Parathyroid adenoma (tissue), 2 donors: Measurements from ENCODE around the gene SPA17.

ENCODE experiments used
- H2AFZ ChIP-seq: fragments of 300-600 bp; sonication (generic); one replicate; pipeline ENCODE4 v1.7.0; 2017; ENCODE audit warnings: antibody characterized with exemption, mild to moderate bottlenecking
- H3K27ac ChIP-seq: fragments of 300-600 bp; sonication (generic); one replicate; pipeline ENCODE4 v1.7.0; 2017
- H3K27me3 ChIP-seq: fragments of 300-600 bp; sonication (generic); one replicate; pipeline ENCODE4 v1.7.0; 2017; ENCODE audit warnings: low read length; ENCODE audit not compliant: control insufficient read depth, insufficient read depth
- H3K36me3 ChIP-seq: fragments of 300-600 bp; sonication (generic); one replicate; pipeline ENCODE4 v1.7.0; 2017; ENCODE audit warnings: low read length; ENCODE audit not compliant: control insufficient read depth, insufficient read depth
- H3K4me1 ChIP-seq: fragments of 300-600 bp; sonication (generic); one replicate; pipeline ENCODE4 v1.7.0; 2017; ENCODE audit warnings: control low read depth
- H3K4me2 ChIP-seq: fragments of 300-600 bp; sonication (generic); one replicate; pipeline ENCODE4 v1.7.0; 2017; ENCODE audit warnings: low read length
- H3K4me3 ChIP-seq: fragments of 300-600 bp; sonication (generic); one replicate; pipeline ENCODE4 v1.7.0; 2017; ENCODE audit warnings: low read depth, low read length
- H3K79me2 ChIP-seq: fragments of 300-600 bp; sonication (generic); one replicate; pipeline ENCODE4 v1.7.0; 2017; ENCODE audit warnings: control low read depth
- H3K9ac ChIP-seq: fragments of 300-600 bp; sonication (generic); one replicate; pipeline ENCODE4 v1.7.0; 2017; ENCODE audit warnings: mild to moderate bottlenecking
- H3K9me3 ChIP-seq: fragments of 300-600 bp; sonication (generic); one replicate; pipeline ENCODE4 v1.7.0; 2017; ENCODE audit warnings: low read length; ENCODE audit not compliant: control insufficient read depth
- TF ChIP-seq, protein P1 (sequence below): fragments of 300-600 bp; sonication (generic); IDR thresholded peaks from one replicate; pipeline ENCODE4 v1.7.0; 2017; ENCODE audit warnings: antibody characterized with exemption, mild to moderate bottlenecking
- donor health status: primary hyperparathyroidism.

The SPA17 gene

DNA sequence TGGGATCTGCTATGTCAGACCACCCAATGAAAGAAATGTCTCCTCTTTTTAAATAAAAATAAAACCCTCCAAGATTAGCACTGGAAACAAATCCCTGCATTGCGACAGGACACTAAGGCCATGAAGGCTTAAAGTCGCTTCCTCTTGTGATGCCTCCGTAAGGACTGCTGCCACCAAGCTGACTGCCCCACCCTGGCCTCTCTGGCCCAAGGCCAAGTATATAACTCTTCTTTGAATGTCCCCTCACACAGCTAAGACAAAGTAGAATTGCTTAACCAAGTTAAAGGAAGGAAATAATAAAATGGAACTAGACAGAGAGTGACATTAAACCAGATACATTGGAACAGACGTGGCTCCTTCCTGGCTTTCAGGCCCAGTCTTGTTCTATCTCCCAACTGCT lies 58.5 kb downstream of the SPA17 start:
- Histone ChIP-seq H3K79me2 (no peaks in the 10 kb centered on the region), H2AFZ (no peak overlapping the region), H3K4me1 (no peaks in the 10 kb centered on the region), H3K36me3 (no peaks in the 10 kb centered on the region), H3K9me3 (no peaks in the 10 kb centered on the region), H3K9ac (no peak overlapping the region), H3K27me3 (no peaks in the 10 kb centered on the region), H3K4me2 (no peak overlapping the region), H3K4me3 (no peak overlapping the region), H3K27ac (no peak overlapping the region)
- TF ChIP-seq, protein P1, sequence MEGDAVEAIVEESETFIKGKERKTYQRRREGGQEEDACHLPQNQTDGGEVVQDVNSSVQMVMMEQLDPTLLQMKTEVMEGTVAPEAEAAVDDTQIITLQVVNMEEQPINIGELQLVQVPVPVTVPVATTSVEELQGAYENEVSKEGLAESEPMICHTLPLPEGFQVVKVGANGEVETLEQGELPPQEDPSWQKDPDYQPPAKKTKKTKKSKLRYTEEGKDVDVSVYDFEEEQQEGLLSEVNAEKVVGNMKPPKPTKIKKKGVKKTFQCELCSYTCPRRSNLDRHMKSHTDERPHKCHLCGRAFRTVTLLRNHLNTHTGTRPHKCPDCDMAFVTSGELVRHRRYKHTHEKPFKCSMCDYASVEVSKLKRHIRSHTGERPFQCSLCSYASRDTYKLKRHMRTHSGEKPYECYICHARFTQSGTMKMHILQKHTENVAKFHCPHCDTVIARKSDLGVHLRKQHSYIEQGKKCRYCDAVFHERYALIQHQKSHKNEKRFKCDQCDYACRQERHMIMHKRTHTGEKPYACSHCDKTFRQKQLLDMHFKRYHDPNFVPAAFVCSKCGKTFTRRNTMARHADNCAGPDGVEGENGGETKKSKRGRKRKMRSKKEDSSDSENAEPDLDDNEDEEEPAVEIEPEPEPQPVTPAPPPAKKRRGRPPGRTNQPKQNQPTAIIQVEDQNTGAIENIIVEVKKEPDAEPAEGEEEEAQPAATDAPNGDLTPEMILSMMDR, result no peak

GRCh38 chr11:124736736-124737135 lies 63.0 kb downstream of the SPA17 start:
- H3K27ac ChIP-seq, result no peak overlapping the region
- no peak overlapping the region for H3K9ac ChIP-seq
- H3K9me3 ChIP-seq, result no peaks in the 10 kb centered on the region
- no peaks in the 10 kb centered on the region for H3K4me1 ChIP-seq
- H3K27me3 ChIP-seq, result no peaks in the 10 kb centered on the region
- no peaks in the 10 kb centered on the region for H3K79me2 ChIP-seq
- H3K36me3 ChIP-seq, result no peaks in the 10 kb centered on the region
- H3K4me3 ChIP-seq, result no peak overlapping the region
- TF ChIP-seq, protein P1, result no peak
- H2AFZ ChIP-seq, result no peak overlapping the region
- H3K4me2 ChIP-seq, result no peak overlapping the region

- TF ChIP-seq, protein P1, result no peak
- Histone ChIP-seq H3K9ac (no peak overlapping the region), H2AFZ (no peak overlapping the region), H3K4me2 (no peak overlapping the region), H3K27ac (no peak overlapping the region), H3K4me3 (no peak overlapping the region), H3K36me3 (no peaks in the 10 kb centered on the region), H3K27me3 (no peaks in the 10 kb centered on the region), H3K9me3 (no peaks in the 10 kb centered on the region), H3K79me2 (no peaks in the 10 kb centered on the region), H3K4me1 (no peaks in the 10 kb centered on the region)
Observed at GRCh38 chr11:124737638-124738305, 64.1 kb downstream of the SPA17 start.

- Histone ChIP-seq H3K4me3 (no peak overlapping the region), H3K36me3 (no peaks in the 10 kb centered on the region), H3K27ac (no peak overlapping the region), H2AFZ (no peak overlapping the region), H3K9ac (no peak overlapping the region), H3K79me2 (no peaks in the 10 kb centered on the region), H3K4me1 (no peaks in the 10 kb centered on the region), H3K4me2 (no peak overlapping the region), H3K27me3 (no peaks in the 10 kb centered on the region), H3K9me3 (no peaks in the 10 kb centered on the region)
- TF ChIP-seq, protein P1, result no peak
Observed at GRCh38 chr11:124738713-124739478, 65.2 kb downstream of the SPA17 start.
